ENCODE data around the gene PRR36. TPM values are rescaled to one million over a fixed set of nuclear protein-coding genes. Genes with fewer than 3 reads are reported as not detected.

The PRR36 gene
- total and polyA plus RNA-seq, 7 donors, result under 0.01 to 0.23 TPM; not detected in 5

DNA sequence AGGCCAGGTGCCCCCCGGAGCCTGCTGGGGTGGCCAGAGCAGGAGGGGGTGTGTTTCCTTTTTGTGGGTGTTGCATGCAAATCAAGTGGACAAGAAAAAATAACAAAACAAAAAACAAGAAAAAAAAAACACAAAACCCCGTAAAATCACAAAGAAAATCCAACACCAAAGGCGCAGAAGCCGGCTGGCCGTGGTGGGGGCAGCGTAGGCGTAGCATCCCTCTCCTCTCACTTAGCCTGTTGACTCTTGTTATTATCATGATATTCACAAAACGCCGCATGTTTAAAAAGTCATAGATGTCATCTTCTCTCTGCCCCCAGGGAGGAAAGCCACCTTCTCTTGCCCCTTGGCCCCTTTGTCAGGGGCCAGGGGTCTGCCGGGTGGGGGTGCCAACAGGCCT is 39.5 kb upstream of the PRR36 start:
- WGBS, 2 donors, result 80 to 89% methylated on average over 10 of the region's 10 CpGs
- no peak for DNase-seq
- no peak overlapping the region for H3K4me3 ChIP-seq
- H3K27ac ChIP-seq, result no peak overlapping the region
- H3K27me3 ChIP-seq, result peaks cover 33 to 46% (median 42%) of the 10 kb centered on the region in 3 donors
- peaks cover 35 to 49% (median 38%) of the 10 kb centered on the region in 4 donors for H3K36me3 ChIP-seq
- TF ChIP-seq EP300 (IDR thresholded peaks at IDR 0.05) (no peak), POLR2A (IDR thresholded peaks at IDR 0.05) (no peak), POLR2AphosphoS5 (IDR thresholded peaks at IDR 0.05) (no peak)
- TF ChIP-seq, protein P1, sequence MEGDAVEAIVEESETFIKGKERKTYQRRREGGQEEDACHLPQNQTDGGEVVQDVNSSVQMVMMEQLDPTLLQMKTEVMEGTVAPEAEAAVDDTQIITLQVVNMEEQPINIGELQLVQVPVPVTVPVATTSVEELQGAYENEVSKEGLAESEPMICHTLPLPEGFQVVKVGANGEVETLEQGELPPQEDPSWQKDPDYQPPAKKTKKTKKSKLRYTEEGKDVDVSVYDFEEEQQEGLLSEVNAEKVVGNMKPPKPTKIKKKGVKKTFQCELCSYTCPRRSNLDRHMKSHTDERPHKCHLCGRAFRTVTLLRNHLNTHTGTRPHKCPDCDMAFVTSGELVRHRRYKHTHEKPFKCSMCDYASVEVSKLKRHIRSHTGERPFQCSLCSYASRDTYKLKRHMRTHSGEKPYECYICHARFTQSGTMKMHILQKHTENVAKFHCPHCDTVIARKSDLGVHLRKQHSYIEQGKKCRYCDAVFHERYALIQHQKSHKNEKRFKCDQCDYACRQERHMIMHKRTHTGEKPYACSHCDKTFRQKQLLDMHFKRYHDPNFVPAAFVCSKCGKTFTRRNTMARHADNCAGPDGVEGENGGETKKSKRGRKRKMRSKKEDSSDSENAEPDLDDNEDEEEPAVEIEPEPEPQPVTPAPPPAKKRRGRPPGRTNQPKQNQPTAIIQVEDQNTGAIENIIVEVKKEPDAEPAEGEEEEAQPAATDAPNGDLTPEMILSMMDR (IDR thresholded peaks at IDR 0.05), result no peak
- H3K9me3 ChIP-seq, result no peaks in the 10 kb centered on the region
- intact Hi-C loops (cut with DNase I), result no loop called here
- H3K4me1 ChIP-seq, result peaks cover 0 to 29% (median 28%) of the 10 kb centered on the region in 4 donors

DNA sequence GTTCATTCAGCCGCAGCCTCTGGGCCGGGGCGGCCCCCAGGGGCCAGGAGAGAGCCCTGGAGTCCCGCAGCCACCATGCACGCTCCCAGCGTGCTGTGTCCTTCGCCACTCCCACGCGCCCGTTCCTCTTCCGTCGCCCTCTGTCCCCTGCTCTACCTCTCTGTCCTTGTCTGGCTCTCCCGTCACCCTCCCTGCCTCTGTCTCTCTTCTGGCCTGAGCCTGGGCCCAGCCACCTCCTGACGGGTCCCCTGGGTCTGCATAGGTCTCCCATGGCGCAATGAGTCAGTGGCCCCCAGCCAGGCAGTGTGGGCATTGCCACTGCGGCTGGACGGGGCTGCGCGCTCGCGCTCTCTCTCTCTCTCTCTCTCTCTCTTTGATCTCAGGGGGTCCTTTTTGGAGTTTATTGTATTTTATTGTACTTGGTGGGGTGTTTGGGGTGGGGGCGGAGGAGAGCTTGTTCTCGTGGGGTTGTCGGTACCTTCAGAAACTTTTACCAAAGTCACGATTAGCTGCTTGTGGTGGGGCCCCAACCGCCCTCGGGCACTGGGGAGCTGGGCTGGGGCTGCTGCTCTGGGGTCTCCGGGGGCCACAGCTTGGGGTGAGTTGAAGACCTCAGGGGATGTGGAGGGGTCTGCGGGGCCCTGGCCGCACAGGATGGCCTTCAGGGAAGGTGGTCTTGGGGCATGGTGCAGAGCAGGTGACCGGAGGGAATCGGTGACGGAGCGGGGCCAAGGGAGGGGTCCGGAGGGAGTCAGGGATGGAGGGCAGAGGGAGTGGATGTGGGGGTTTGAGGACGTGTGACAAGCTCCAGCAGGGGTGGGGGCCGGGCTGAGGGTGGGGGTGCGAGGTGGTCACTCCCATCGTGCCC is 38.7 kb upstream of the PRR36 start:
- Histone ChIP-seq H3K4me3 (no peak overlapping the region), H3K9me3 (no peaks in the 10 kb centered on the region), H3K27me3 (peaks cover 27 to 39% (median 35%) of the 10 kb centered on the region in 3 donors), H3K36me3 (peaks cover 35 to 52% (median 38%) of the 10 kb centered on the region in 4 donors), H3K4me1 (peaks cover 0 to 25% (median 23%) of the 10 kb centered on the region in 4 donors), H3K27ac (no peak overlapping the region)
- intact Hi-C loops (cut with DNase I), result no loop called here
- DNase-seq, result no peak
- WGBS, 2 donors, result 94 to 96% methylated on average over 39 of the region's 39 CpGs
- TF ChIP-seq POLR2A (IDR thresholded peaks at IDR 0.05), result no peak
- no peak for TF ChIP-seq POLR2AphosphoS5 (IDR thresholded peaks at IDR 0.05)

DNA sequence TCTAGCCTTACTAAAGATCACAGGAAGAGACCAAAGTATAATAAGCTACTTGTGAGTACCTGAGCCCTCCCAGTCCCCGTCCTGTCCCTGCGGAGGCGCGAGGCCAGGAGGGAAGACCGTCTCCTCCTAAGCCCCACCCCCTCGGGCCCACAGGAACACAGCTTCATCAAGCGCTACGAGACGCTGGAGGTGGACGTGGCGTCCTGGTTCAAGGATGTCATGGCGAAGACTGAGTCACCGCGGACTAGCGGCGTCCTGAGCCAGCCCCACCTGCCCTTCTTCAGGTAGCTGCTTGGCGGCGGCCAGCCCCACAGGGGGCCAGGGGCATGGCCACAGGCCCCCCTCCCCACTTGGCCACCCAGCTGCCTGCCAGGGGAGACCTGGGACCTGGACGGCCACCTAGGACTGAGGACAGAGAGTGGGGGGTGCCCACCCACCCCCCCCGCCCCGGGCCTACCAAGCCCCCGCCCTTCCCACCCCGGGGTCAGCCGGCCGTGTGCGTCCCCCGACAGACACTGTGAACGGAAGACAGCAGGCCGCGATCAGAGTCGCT is 38.0 kb upstream of the PRR36 start:
- peaks cover 21 to 32% (median 28%) of the 10 kb centered on the region in 3 donors for H3K27me3 ChIP-seq
- no peak overlapping the region for H3K4me3 ChIP-seq
- peaks cover 0 to 24% (median 23%) of the 10 kb centered on the region in 4 donors for H3K4me1 ChIP-seq
- H3K9me3 ChIP-seq, result no peaks in the 10 kb centered on the region
- DNase-seq, result no peak
- intact Hi-C loops (cut with DNase I), result no loop called here
- no peak for TF ChIP-seq EP300 (IDR thresholded peaks at IDR 0.05)
- TF ChIP-seq, protein P1 (IDR thresholded peaks at IDR 0.05), result no peak
- no peak for TF ChIP-seq POLR2A (IDR thresholded peaks at IDR 0.05)
- TF ChIP-seq POLR2AphosphoS5 (IDR thresholded peaks at IDR 0.05), result no peak
- WGBS, 2 donors, result 92 to 93% methylated on average over 31 of the region's 31 CpGs
- peaks cover 35 to 54% (median 38%) of the 10 kb centered on the region in 4 donors for H3K36me3 ChIP-seq
- no peak overlapping the region for H3K27ac ChIP-seq

DNA sequence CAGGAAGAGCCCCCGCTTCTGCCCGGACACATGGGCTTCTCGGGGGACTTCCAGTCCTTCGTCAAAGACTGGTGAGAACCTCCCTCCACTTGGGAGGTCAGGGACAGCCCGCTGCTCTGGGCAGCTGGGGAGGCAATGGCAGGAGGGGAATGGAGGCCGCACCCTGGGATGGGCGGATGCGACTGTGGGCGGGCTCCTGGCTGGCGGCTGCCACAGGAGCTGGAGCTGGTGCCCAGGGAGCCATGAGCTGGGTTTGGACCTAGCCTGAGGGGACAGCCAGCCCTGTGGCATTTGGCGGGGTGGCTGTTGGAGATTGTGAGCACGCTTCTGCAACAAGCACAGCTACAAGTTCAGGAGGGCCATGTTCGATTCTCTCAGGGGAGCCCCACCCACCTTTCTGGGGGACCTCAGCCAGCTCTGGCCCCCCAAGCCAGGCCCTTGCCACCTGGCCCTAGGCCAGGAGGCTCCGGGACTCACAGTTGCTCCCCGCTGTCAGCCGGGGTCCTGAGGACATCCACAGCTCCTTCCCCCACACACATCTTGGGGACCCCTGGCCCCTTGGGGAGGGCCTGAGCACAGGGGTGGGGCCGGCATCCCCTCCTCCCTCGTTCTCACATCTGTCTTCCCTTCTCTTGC is 37.4 kb upstream of the PRR36 start:
- Histone ChIP-seq H3K27ac (no peak overlapping the region), H3K27me3 (peaks cover 15 to 26% (median 22%) of the 10 kb centered on the region in 3 donors), H3K4me3 (no peak overlapping the region), H3K9me3 (no peaks in the 10 kb centered on the region), H3K36me3 (peaks cover 35 to 59% (median 38%) of the 10 kb centered on the region in 4 donors), H3K4me1 (peaks cover 0 to 24% (median 23%) of the 10 kb centered on the region in 4 donors)
- intact Hi-C loops (cut with DNase I), result no loop called here
- WGBS, 2 donors, result 80 to 87% methylated on average over 18 of the region's 18 CpGs
- TF ChIP-seq, protein P1 (IDR thresholded peaks at IDR 0.05), result no peak
- TF ChIP-seq POLR2AphosphoS5 (IDR thresholded peaks at IDR 0.05), result no peak
- TF ChIP-seq EP300 (IDR thresholded peaks at IDR 0.05), result no peak
- no peak for TF ChIP-seq POLR2A (IDR thresholded peaks at IDR 0.05)
- DNase-seq, result no peak

Measured in sigmoid colon (tissue), 7 donors.